ENCODE results near the gene RABGEF1. TPM values are rescaled to one million over a fixed set of nuclear protein-coding genes. Genes with fewer than 3 reads are reported as not detected.

RABGEF1 gene
- total RNA-seq, 1 donor from 2014 or later: 14.1 TPM

- no peak for TF ChIP-seq CTCF (IDR thresholded peaks at IDR 0.05; ENCODE audit: partially characterized antibody, unreplicated experiment)
- H3K36me3 Mint-ChIP-seq (ENCODE audit: unreplicated experiment): peaks cover 24% of the 10 kb centered on the region
- H3K9me3 Mint-ChIP-seq (ENCODE audit: unreplicated experiment): peaks cover 10% of the 10 kb centered on the region
- H3K27me3 Mint-ChIP-seq (ENCODE audit: unreplicated experiment): peaks cover 2% of the 10 kb centered on the region
- no peak for DNase-seq
- no peak overlapping the region for H3K4me3 Mint-ChIP-seq (ENCODE audit: unreplicated experiment)
- H3K27ac Mint-ChIP-seq (ENCODE audit: unreplicated experiment): no peak overlapping the region
- no peaks in the 10 kb centered on the region for H3K4me1 Mint-ChIP-seq (ENCODE audit: low read depth, unreplicated experiment)
Observed at GRCh38 chr7:66734006-66734405, 6.5 kb upstream of the RABGEF1 start.

GRCh38 chr7:66735154-66735553, 5.4 kb upstream of the RABGEF1 start:
- no peaks in the 10 kb centered on the region for H3K4me1 Mint-ChIP-seq (ENCODE audit: low read depth, unreplicated experiment)
- no peak for DNase-seq
- H3K4me3 Mint-ChIP-seq (ENCODE audit: unreplicated experiment): no peak overlapping the region
- H3K27ac Mint-ChIP-seq (ENCODE audit: unreplicated experiment): no peak overlapping the region
- no peak for TF ChIP-seq CTCF (IDR thresholded peaks at IDR 0.05; ENCODE audit: partially characterized antibody, unreplicated experiment)
- peaks cover 2% of the 10 kb centered on the region for H3K27me3 Mint-ChIP-seq (ENCODE audit: unreplicated experiment)
- peaks cover 13% of the 10 kb centered on the region for H3K9me3 Mint-ChIP-seq (ENCODE audit: unreplicated experiment)
- peaks cover 19% of the 10 kb centered on the region for H3K36me3 Mint-ChIP-seq (ENCODE audit: unreplicated experiment)

GRCh38 chr7:66735850-66736249, 4.7 kb upstream of the RABGEF1 start:
- Mint-ChIP-seq H3K4me3 (ENCODE audit: unreplicated experiment) (no peak overlapping the region), H3K27me3 (ENCODE audit: unreplicated experiment) (peaks cover 6% of the 10 kb centered on the region), H3K4me1 (ENCODE audit: low read depth, unreplicated experiment) (no peaks in the 10 kb centered on the region), H3K27ac (ENCODE audit: unreplicated experiment) (no peak overlapping the region), H3K9me3 (ENCODE audit: unreplicated experiment) (peaks cover 13% of the 10 kb centered on the region), H3K36me3 (ENCODE audit: unreplicated experiment) (peaks cover 19% of the 10 kb centered on the region)
- no peak for DNase-seq
- TF ChIP-seq CTCF (IDR thresholded peaks at IDR 0.05; ENCODE audit: partially characterized antibody, unreplicated experiment): no peak

GRCh38 chr7:66736892-66737291, 3.6 kb upstream of the RABGEF1 start:
- Mint-ChIP-seq H3K27me3 (ENCODE audit: unreplicated experiment) (peaks cover 4% of the 10 kb centered on the region), H3K4me1 (ENCODE audit: low read depth, unreplicated experiment) (no peaks in the 10 kb centered on the region), H3K36me3 (ENCODE audit: unreplicated experiment) (peaks cover 19% of the 10 kb centered on the region), H3K9me3 (ENCODE audit: unreplicated experiment) (peaks cover 11% of the 10 kb centered on the region), H3K4me3 (ENCODE audit: unreplicated experiment) (no peak overlapping the region), H3K27ac (ENCODE audit: unreplicated experiment) (no peak overlapping the region)
- TF ChIP-seq CTCF (IDR thresholded peaks at IDR 0.05; ENCODE audit: partially characterized antibody, unreplicated experiment): no peak
- no peak for DNase-seq

- no peak for TF ChIP-seq CTCF (IDR thresholded peaks at IDR 0.05; ENCODE audit: partially characterized antibody, unreplicated experiment)
- Mint-ChIP-seq H3K9me3 (ENCODE audit: unreplicated experiment) (peaks cover 14% of the 10 kb centered on the region), H3K27me3 (ENCODE audit: unreplicated experiment) (peaks cover 6% of the 10 kb centered on the region), H3K4me1 (ENCODE audit: low read depth, unreplicated experiment) (peaks cover 2% of the 10 kb centered on the region), H3K36me3 (ENCODE audit: unreplicated experiment) (peaks cover 19% of the 10 kb centered on the region), H3K27ac (ENCODE audit: unreplicated experiment) (no peak overlapping the region), H3K4me3 (ENCODE audit: unreplicated experiment) (no peak overlapping the region)
- no peak for DNase-seq
Observed at GRCh38 chr7:66737667-66738066, 2.9 kb upstream of the RABGEF1 start.

Data from glutamatergic neuron (in vitro differentiated cells).